NT2/D1 (cell line): ENCODE data around the gene GM2A.

Experiments used
- SUZ12 ChIP-seq: IDR thresholded peaks from 2 replicates; pipeline ENCODE4 v1.6.1; 2011; ENCODE audit not compliant: insufficient read length, insufficient read depth; ENCODE audit errors: extremely low read depth
- YY1 ChIP-seq: IDR thresholded peaks from 2 replicates; pipeline ENCODE4 v1.6.1; 2011; ENCODE audit not compliant: insufficient read length, insufficient read depth
- ZNF274 ChIP-seq: IDR thresholded peaks from 2 replicates; pipeline ENCODE4 v1.6.1; 2011; ENCODE audit warnings: mild to moderate bottlenecking, low read depth, low read length

GRCh38 chr5:151218177-151218576 lies 34.8 kb upstream of the GM2A start:
- no peak for TF ChIP-seq YY1
- no peak for TF ChIP-seq SUZ12
- TF ChIP-seq ZNF274, result no peak
